ENCODE data around the gene GPR61.

Gene GPR61

GRCh38 chr1:109500941-109501381, 38.7 kb upstream of the GPR61 start:
- no peak overlapping the region for H3K4me3 ChIP-seq (replicated peaks; ENCODE audit: insufficient read depth, low read length)
- peak overlapping the region; percentile 58 for H3K27ac ChIP-seq (replicated peaks)
- DNase-seq (ENCODE audit: low read depth in 1 of 2, low spot score in 1 of 2), result peak in 1 of 2 experiments; percentile 55
- no peaks in the 10 kb centered on the region for H3K27me3 ChIP-seq (ENCODE audit: insufficient read depth, poor library complexity, severe bottlenecking)
- TF ChIP-seq SPI1 (IDR thresholded peaks at IDR 0.05; ENCODE audit: borderline replicate concordance, low read depth) (no peak; the same call in 1 of the 2 replicates), REST (IDR thresholded peaks at IDR 0.05; ENCODE audit: insufficient replicate concordance, low read depth) (no peak), CTCF (IDR thresholded peaks at IDR 0.05; ENCODE audit: insufficient read depth, low read length) (no peak), GABPA (IDR thresholded peaks at IDR 0.05; ENCODE audit: low read depth) (no peak), POLR2AphosphoS5 (IDR thresholded peaks at IDR 0.05; ENCODE audit: low read depth) (no peak)

- peak in 1 of 2 experiments; percentile 90 for DNase-seq (ENCODE audit: low read depth in 1 of 2, low spot score in 1 of 2)
- no peak overlapping the region for H3K4me3 ChIP-seq (replicated peaks; ENCODE audit: insufficient read depth, low read length)
- peak overlapping the region; percentile 58 for H3K27ac ChIP-seq (replicated peaks)
- H3K27me3 ChIP-seq (ENCODE audit: insufficient read depth, poor library complexity, severe bottlenecking), result no peaks in the 10 kb centered on the region
- TF ChIP-seq SPI1 (IDR thresholded peaks at IDR 0.05; ENCODE audit: borderline replicate concordance, low read depth), result 0 out of 2 replicates have a peak, but pooled peaks have one; percentile 42
- no peak for TF ChIP-seq GABPA (IDR thresholded peaks at IDR 0.05; ENCODE audit: low read depth)
Observed at GRCh38 chr1:109501644-109502363, 37.9 kb upstream of the GPR61 start.

- Histone ChIP-seq H3K4me3 (replicated peaks; ENCODE audit: insufficient read depth, low read length) (no peak overlapping the region), H3K27ac (replicated peaks) (peak overlapping the region; percentile 58), H3K27me3 (ENCODE audit: insufficient read depth, poor library complexity, severe bottlenecking) (no peaks in the 10 kb centered on the region)
- peak in 1 of 2 experiments; percentile 16 for DNase-seq (ENCODE audit: low read depth in 1 of 2, low spot score in 1 of 2)
- TF ChIP-seq GABPA (IDR thresholded peaks at IDR 0.05; ENCODE audit: low read depth), result no peak
- no peak for TF ChIP-seq REST (IDR thresholded peaks at IDR 0.05; ENCODE audit: insufficient replicate concordance, low read depth)
- TF ChIP-seq CTCF (IDR thresholded peaks at IDR 0.05; ENCODE audit: insufficient read depth, low read length), result no peak
- no peak for TF ChIP-seq POLR2AphosphoS5 (IDR thresholded peaks at IDR 0.05; ENCODE audit: low read depth)
- no peak for TF ChIP-seq SPI1 (IDR thresholded peaks at IDR 0.05; ENCODE audit: borderline replicate concordance, low read depth)
Observed at GRCh38 chr1:109502364-109502851, 37.3 kb upstream of the GPR61 start.

- H3K4me3 ChIP-seq (replicated peaks; ENCODE audit: insufficient read depth, low read length), result no peak overlapping the region
- TF ChIP-seq CTCF (IDR thresholded peaks at IDR 0.05; ENCODE audit: insufficient read depth, low read length), result no peak
- no peak for TF ChIP-seq GABPA (IDR thresholded peaks at IDR 0.05; ENCODE audit: low read depth)
- TF ChIP-seq REST (IDR thresholded peaks at IDR 0.05; ENCODE audit: insufficient replicate concordance, low read depth), result no peak
- no peak for TF ChIP-seq POLR2AphosphoS5 (IDR thresholded peaks at IDR 0.05; ENCODE audit: low read depth)
- no peak for TF ChIP-seq SPI1 (IDR thresholded peaks at IDR 0.05; ENCODE audit: borderline replicate concordance, low read depth)
- H3K27me3 ChIP-seq (ENCODE audit: insufficient read depth, poor library complexity, severe bottlenecking), result no peaks in the 10 kb centered on the region
- no peak overlapping the region for H3K27ac ChIP-seq (replicated peaks)
- DNase-seq (ENCODE audit: low read depth in 1 of 2, low spot score in 1 of 2), result no peak
Observed at GRCh38 chr1:109503935-109504334, 35.7 kb upstream of the GPR61 start.

Data from HL-60 (cell line).